LNCaP clone FGC (cell line): ENCODE measurements around the gene SERPINA6.
A peak's percentile ranks its signal among the peaks of the same experiment; 100 is the strongest.

Experiments used
- DNase-seq: peaks from one replicate; pipeline ENCODE4 v3.0.0-alpha.2; 2011; ENCODE audit warnings: low read depth
- H3K4me3 ChIP-seq: 2 replicates; pipeline ENCODE4 v1.5.1; 2011; ENCODE audit warnings: mild to moderate bottlenecking, low read depth, low read length, control low read depth
- TF ChIP-seq, protein P1 (sequence below): IDR thresholded peaks from 2 replicates; pipeline ENCODE4 v1.5.1; 2012; ENCODE audit warnings: mild to moderate bottlenecking; ENCODE audit not compliant: control insufficient read depth, insufficient read depth; ENCODE audit errors: extremely low read depth

SERPINA6 gene

GRCh38 chr14:94330432-94330831 is 7.3 kb upstream of the SERPINA6 start:
- TF ChIP-seq, protein P1, sequence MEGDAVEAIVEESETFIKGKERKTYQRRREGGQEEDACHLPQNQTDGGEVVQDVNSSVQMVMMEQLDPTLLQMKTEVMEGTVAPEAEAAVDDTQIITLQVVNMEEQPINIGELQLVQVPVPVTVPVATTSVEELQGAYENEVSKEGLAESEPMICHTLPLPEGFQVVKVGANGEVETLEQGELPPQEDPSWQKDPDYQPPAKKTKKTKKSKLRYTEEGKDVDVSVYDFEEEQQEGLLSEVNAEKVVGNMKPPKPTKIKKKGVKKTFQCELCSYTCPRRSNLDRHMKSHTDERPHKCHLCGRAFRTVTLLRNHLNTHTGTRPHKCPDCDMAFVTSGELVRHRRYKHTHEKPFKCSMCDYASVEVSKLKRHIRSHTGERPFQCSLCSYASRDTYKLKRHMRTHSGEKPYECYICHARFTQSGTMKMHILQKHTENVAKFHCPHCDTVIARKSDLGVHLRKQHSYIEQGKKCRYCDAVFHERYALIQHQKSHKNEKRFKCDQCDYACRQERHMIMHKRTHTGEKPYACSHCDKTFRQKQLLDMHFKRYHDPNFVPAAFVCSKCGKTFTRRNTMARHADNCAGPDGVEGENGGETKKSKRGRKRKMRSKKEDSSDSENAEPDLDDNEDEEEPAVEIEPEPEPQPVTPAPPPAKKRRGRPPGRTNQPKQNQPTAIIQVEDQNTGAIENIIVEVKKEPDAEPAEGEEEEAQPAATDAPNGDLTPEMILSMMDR, result no peak
- H3K4me3 ChIP-seq, result no peak overlapping the region
- no peak for DNase-seq

DNA sequence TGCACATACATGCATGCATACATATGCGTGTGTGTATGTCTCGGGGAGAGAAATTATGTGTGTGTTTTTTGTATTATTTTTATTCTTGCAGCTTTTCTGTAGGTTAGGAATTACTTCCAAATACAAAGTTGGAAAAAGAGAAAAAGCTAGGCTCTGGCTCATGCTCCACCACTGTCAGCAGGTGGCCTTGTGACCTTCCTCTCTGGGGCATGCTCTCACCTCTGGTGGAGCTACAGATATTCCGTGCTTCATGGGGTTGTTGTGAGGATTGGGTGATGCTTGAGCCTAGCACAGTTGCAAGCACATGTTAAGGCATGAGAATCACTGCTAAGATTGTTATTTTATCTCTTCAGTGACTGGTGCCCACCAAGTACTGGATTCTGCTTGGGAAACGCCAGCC is 6.7 kb upstream of the SERPINA6 start:
- TF ChIP-seq, protein P1, result no peak
- H3K4me3 ChIP-seq, result no peak overlapping the region
- no peak for DNase-seq

GRCh38 chr14:94328196-94328595 is 5.1 kb upstream of the SERPINA6 start:
- TF ChIP-seq, protein P1, result no peak
- no peak for DNase-seq
- H3K4me3 ChIP-seq, result no peak overlapping the region

- TF ChIP-seq, protein P1, result no peak
- no peak overlapping the region for H3K4me3 ChIP-seq
- no peak for DNase-seq
Measured at GRCh38 chr14:94321421-94322271, 1.5 kb downstream of the SERPINA6 start.

DNA sequence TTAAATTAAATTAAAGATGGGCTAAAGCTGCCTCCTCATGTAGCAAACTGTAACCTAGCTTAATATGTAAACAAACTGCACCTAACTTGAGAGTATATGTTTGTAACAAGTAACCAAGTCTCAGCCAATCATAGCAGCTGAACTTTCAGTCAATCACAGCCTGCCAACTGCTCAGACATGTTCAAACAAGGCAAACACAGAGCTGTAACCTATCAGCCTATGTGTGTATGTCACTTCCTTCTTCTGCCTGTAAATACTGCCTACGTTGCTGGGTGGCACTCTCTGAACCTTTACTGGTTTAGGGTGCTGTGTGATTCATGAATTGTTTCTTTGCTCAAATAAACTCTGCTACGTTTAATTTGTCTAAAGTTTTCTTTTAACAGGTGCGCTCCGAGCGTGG is 2.9 kb downstream of the SERPINA6 start:
- DNase-seq, result peak; percentile 75
- H3K4me3 ChIP-seq, result no peak overlapping the region
- TF ChIP-seq, protein P1, result peak; percentile 9; the same call in 1 of the 2 replicates

- DNase-seq, result no peak
- TF ChIP-seq, protein P1, result no peak
- no peak overlapping the region for H3K4me3 ChIP-seq
Measured at GRCh38 chr14:94317259-94317658, 5.9 kb downstream of the SERPINA6 start.

DNA sequence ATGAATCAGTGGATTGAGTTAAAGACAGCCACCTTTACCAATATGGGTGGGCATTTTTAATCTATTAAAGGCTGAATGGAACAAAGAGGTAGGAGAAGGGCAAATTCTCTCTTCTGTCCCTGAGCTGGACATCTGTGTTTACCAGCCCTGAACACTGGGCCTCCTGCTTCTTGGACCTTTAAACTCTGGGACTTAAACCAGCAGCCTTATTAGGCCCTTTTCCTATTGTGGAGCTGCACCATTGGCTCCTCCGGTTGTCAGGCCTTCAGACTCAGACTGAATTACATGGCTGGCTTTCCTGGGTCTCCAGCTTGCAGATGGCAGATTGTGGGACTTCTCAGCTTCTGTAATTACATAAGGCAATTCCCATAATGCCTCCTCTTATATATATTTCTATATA is 6.4 kb downstream of the SERPINA6 start:
- TF ChIP-seq, protein P1, result no peak
- DNase-seq, result no peak
- no peak overlapping the region for H3K4me3 ChIP-seq
